HCT116 (cell line): ENCODE results near the gene THSD4. TPM values are rescaled to one million over a fixed set of nuclear protein-coding genes. Genes with fewer than 3 reads are reported as not detected.

Experiments used
- ATAC-seq: fragments of 200-7000 bp; cut with Tn5 transposase; 2 replicates; pipeline ENCODE4 v1.9.1; 2020; ENCODE audit warnings: mild to moderate bottlenecking, moderate library complexity
- BruUV-seq: library from RNA; stranded (reverse); fragments of 400-500 nt; replicated peaks from 2 replicates; lab custom pipeline; 2021; lab: Mats Ljungman, UMichigan
- CTCF ChIA-PET: fragments of 300-600 bp; sonication (Branson Sonifier 250); formaldehyde crosslinking; loops from one replicate; lab custom pipeline; 2021; ENCODE audit warnings: antibody characterized with exemption; lab: Charles Lee
- POLR2A ChIA-PET: fragments of 300-600, 350-600 bp; sonication (Branson Sonifier 250); formaldehyde crosslinking; loops from one replicate; lab custom pipeline; 2021; ENCODE audit warnings: antibody characterized with exemption; lab: Charles Lee
- RAD21 ChIA-PET, 2 experiments: fragments of 300-600 bp; sonication (Branson Sonifier 250); formaldehyde crosslinking; loops; one replicate each; lab custom pipeline; 2023; ENCODE audit warnings: low total read pairs in 2 of 2; ENCODE audit not compliant: uncharacterized antibody in 2 of 2, unreplicated experiment in 2 of 2, low non-redundant PET in 1 of 2; lab: Charles Lee
- DNase-seq: peaks from one replicate; pipeline ENCODE4 v3.0.0-alpha.2; 2010; ENCODE audit warnings: low read depth, low spot score
- H2AFZ ChIP-seq: fragments of 200-600 bp; shearing (Covaris generic), sonication (generic); 2 replicates; pipeline ENCODE4 v1.6.1; 2017; ENCODE audit warnings: low read depth, mixed run types, mixed read lengths, antibody characterized with exemption, low read length; ENCODE audit not compliant: poor library complexity, severe bottlenecking
- H3K27ac ChIP-seq: 2 replicates; pipeline ENCODE4 v1.5.1; 2012; ENCODE audit warnings: low read depth, low read length
- H3K27me3 ChIP-seq: fragments of 200-600 bp; sonication (generic); 2 replicates; pipeline ENCODE4 v1.6.1; 2016; ENCODE audit warnings: mixed run types, low read length, mixed read lengths; ENCODE audit not compliant: insufficient read depth
- H3K36me3 ChIP-seq, 2 experiments: fragments of 200-500 bp in 1 of 2; fragments of 200-600 bp in 1 of 2; sonication (Bioruptor generic) in 1 of 2; sonication (generic) in 1 of 2; 2 replicates each; pipeline versions ENCODE4 v1.5.1 to v1.6.1; 2014 to 2016; ENCODE audit warnings: low read length in 2 of 2, inconsistent platforms in 1 of 2, mixed read lengths in 1 of 2, mixed run types in 1 of 2; ENCODE audit not compliant: insufficient read depth in 2 of 2, control insufficient read depth in 1 of 2
- H3K4me1 ChIP-seq, 2 experiments: fragments of 200-600 bp in 1 of 2; sonication (generic) in 1 of 2; 2 replicates each; pipeline versions ENCODE4 v1.5.1 to v1.6.1; 2012 to 2017; ENCODE audit warnings: low read length in 2 of 2, inconsistent platforms in 1 of 2, mild to moderate bottlenecking in 1 of 2, mixed read lengths in 1 of 2, mixed run types in 1 of 2, moderate library complexity in 1 of 2; ENCODE audit not compliant: insufficient read depth in 2 of 2, control insufficient read depth in 1 of 2
- H3K4me2 ChIP-seq: fragments of 200-600 bp; sonication (generic); 2 replicates; pipeline ENCODE4 v1.6.1; 2017; ENCODE audit warnings: mixed run types, low read length, mixed read lengths
- H3K4me3 ChIP-seq, 2 experiments: fragments of 200-600 bp in 1 of 2; sonication (generic) in 1 of 2; replicated peaks in 1 of 2; 2 replicates each; pipeline ENCODE4 v1.5.1; 2011 to 2016; ENCODE audit warnings: low read length in 2 of 2, control low read depth in 1 of 2, low read depth in 1 of 2, mild to moderate bottlenecking in 1 of 2, mixed read lengths in 1 of 2, mixed run types in 1 of 2
- H3K79me2 ChIP-seq: fragments of 200-600 bp; sonication (generic); 2 replicates; pipeline ENCODE4 v1.6.1; 2017; ENCODE audit warnings: mild to moderate bottlenecking, mixed run types, low read length, moderate library complexity, mixed read lengths; ENCODE audit not compliant: insufficient read depth
- H3K9ac ChIP-seq: fragments of 200-600 bp; sonication (generic); 2 replicates; pipeline ENCODE4 v1.6.1; 2016; ENCODE audit warnings: low read length, mixed read lengths
- H3K9me2 ChIP-seq: fragments of 200-600 bp; sonication (generic), shearing (Covaris generic); 2 replicates; pipeline ENCODE4 v1.6.1; 2017; ENCODE audit warnings: mixed run types, mild to moderate bottlenecking, moderate library complexity; ENCODE audit not compliant: insufficient read depth
- H3K9me3 ChIP-seq, 2 experiments: fragments of 200-500 bp in 1 of 2; fragments of 200-600 bp in 1 of 2; sonication (Bioruptor generic) in 1 of 2; sonication (generic) in 1 of 2; 2 replicates each; pipeline ENCODE4 v1.6.1; 2014 to 2017; ENCODE audit warnings: low read length in 2 of 2, mixed read lengths in 2 of 2, inconsistent platforms in 1 of 2, low read depth in 1 of 2, mild to moderate bottlenecking in 1 of 2, mixed run types in 1 of 2, moderate library complexity in 1 of 2; ENCODE audit not compliant: control insufficient read depth in 1 of 2, insufficient read depth in 1 of 2
- H4K20me1 ChIP-seq: fragments of 200-600 bp; sonication (generic), shearing (Covaris generic); 2 replicates; pipeline ENCODE4 v1.6.1; 2017; ENCODE audit warnings: mixed run types, mild to moderate bottlenecking, moderate library complexity; ENCODE audit not compliant: insufficient read depth
- CBX3 ChIP-seq: IDR thresholded peaks from 2 replicates; pipeline ENCODE4 v1.6.1; 2012; ENCODE audit warnings: low read depth
- EZH2 ChIP-seq: fragments of 200-600 bp; sonication (generic); IDR thresholded peaks from 2 replicates; pipeline ENCODE4 v1.6.1; 2017; ENCODE audit warnings: antibody characterized with exemption, mixed run types
- EZH2phosphoT487 ChIP-seq: fragments of 200-600 bp; IDR thresholded peaks from 2 replicates; pipeline ENCODE4 v1.6.1; 2018; ENCODE audit warnings: antibody characterized with exemption, borderline replicate concordance
- FOSL1 ChIP-seq: IDR thresholded peaks from 2 replicates; pipeline ENCODE4 v1.6.1; 2012; ENCODE audit warnings: low read depth
- JUND ChIP-seq: IDR thresholded peaks from 2 replicates; pipeline ENCODE4 v1.6.1; 2012
- SP1 ChIP-seq: IDR thresholded peaks from 2 replicates; pipeline ENCODE4 v1.6.1; 2012; ENCODE audit warnings: low read depth
- SRF ChIP-seq: IDR thresholded peaks from 2 replicates; pipeline ENCODE4 v1.6.1; 2012; ENCODE audit warnings: low read depth
- ZNF274 ChIP-seq: fragments of 200-500 bp; sonication (Bioruptor generic); IDR thresholded peaks from 2 replicates; pipeline ENCODE4 v1.6.1; 2014; ENCODE audit warnings: mild to moderate bottlenecking, low read depth, low read length, inconsistent platforms
- intact Hi-C: fragments of 100-400 bp; cut with micrococcal nuclease; formaldehyde crosslinking; loops from 2 replicates; pipeline ENCODE4 v1.10.0; 2022
- total RNA-seq: library from RNA; stranded (reverse); gene quantifications from one replicate; pipeline ENCODE4 v1.2.1, GENCODE V29; 2021; ENCODE audit not compliant: unreplicated experiment
- TF ChIP-seq, protein P1 (sequence below): IDR thresholded peaks from 2 replicates; pipeline ENCODE4 v1.6.1; 2011; ENCODE audit warnings: mild to moderate bottlenecking, low read length, moderate library complexity; ENCODE audit not compliant: insufficient replicate concordance; ENCODE audit errors: extremely low read depth
- TF ChIP-seq, protein P2 (sequence below): IDR thresholded peaks from 2 replicates; pipeline ENCODE4 v1.6.1; 2012

Gene THSD4
- total RNA-seq, 1 experiment from 2014 or later = 30.5 TPM

DNA sequence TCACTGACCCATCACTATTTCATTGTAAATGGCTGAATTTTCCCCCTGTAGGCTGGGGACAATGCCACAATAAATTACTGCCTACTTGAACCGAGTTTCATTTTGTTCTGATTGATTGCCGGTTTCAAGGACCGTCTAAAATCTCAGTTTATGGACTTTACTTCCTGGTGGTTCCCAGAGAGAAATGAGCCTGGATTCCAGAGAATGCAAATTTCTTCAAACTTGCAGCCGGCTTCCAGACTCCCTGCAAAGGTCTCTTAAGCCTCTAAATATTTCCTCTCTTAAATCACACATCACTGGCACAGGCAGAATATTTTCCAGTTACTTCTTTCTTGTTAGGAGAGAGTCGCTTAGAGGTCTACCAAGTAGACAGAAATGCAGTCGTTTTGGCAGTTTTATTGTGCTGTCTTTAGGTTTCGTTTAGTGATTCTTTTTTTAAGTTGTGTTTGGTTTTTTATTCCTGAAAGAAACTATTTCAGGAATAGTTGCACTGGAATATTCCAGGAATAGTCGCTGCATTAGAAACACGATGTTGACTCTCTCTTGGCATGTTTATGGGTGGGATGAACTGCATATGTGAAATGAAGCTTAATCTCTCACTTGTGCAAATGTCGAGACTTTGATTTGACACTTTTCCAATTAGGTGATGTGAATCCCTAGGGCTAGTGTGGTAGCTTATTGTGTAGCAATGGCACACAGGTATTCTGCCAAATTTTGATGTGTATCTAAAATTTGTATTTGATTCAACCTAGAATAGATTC, 411.0 kb downstream of the THSD4 start:
- no peaks in the 10 kb centered on the region for H3K4me1 ChIP-seq
- no peaks in the 10 kb centered on the region for H4K20me1 ChIP-seq
- ChIA-PET CTCF (no interaction called here), POLR2A (no interaction called here), RAD21 (no interaction called here)
- no TSS peak for BruUV-seq
- H3K4me2 ChIP-seq = no peak overlapping the region
- ATAC-seq (no peak), DNase-seq (no peak)
- H3K9me2 ChIP-seq = no peaks in the 10 kb centered on the region
- intact Hi-C loops = no loop called here
- H3K36me3 ChIP-seq = no peaks in the 10 kb centered on the region
- H3K27me3 ChIP-seq = no peaks in the 10 kb centered on the region
- H3K9ac ChIP-seq = no peak overlapping the region
- H3K9me3 ChIP-seq = no peaks in the 10 kb centered on the region
- no peak overlapping the region for H3K27ac ChIP-seq
- no peak overlapping the region for H2AFZ ChIP-seq
- TF ChIP-seq EZH2phosphoT487 = no peak
- no peak for TF ChIP-seq ZNF274
- TF ChIP-seq, protein P1, sequence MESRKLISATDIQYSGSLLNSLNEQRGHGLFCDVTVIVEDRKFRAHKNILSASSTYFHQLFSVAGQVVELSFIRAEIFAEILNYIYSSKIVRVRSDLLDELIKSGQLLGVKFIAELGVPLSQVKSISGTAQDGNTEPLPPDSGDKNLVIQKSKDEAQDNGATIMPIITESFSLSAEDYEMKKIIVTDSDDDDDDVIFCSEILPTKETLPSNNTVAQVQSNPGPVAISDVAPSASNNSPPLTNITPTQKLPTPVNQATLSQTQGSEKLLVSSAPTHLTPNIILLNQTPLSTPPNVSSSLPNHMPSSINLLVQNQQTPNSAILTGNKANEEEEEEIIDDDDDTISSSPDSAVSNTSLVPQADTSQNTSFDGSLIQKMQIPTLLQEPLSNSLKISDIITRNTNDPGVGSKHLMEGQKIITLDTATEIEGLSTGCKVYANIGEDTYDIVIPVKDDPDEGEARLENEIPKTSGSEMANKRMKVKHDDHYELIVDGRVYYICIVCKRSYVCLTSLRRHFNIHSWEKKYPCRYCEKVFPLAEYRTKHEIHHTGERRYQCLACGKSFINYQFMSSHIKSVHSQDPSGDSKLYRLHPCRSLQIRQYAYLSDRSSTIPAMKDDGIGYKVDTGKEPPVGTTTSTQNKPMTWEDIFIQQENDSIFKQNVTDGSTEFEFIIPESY = no peak
- TF ChIP-seq SP1 = no peak
- TF ChIP-seq, protein P2, sequence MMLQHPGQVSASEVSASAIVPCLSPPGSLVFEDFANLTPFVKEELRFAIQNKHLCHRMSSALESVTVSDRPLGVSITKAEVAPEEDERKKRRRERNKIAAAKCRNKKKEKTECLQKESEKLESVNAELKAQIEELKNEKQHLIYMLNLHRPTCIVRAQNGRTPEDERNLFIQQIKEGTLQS = no peak
- TF ChIP-seq EZH2 = no peak
- no peak for TF ChIP-seq FOSL1
- no peak for TF ChIP-seq JUND
- TF ChIP-seq SRF = no peak
- no peak for TF ChIP-seq CBX3
- TF ChIP-seq, all 23 proteins: peak for 0
- Histone ChIP-seq H3K79me2 (no peaks in the 10 kb centered on the region), H3K4me3 (no peak overlapping the region)
